Keratinocyte (primary cell): ENCODE measurements around the gene ADGRB3. TPM values are rescaled to one million over a fixed set of nuclear protein-coding genes. Genes with fewer than 3 reads are reported as not detected.

Experiments used
- DNase-seq: peaks from one replicate; pipeline ENCODE4 v3.0.0-alpha.2; 2011; ENCODE audit warnings: low read depth, missing footprints, low spot score
- FAIRE-seq: peaks from 2 replicates; lab custom pipeline; 2011; peaks lifted over from hg19 to GRCh38; lab: Jason Lieb, UNC
- H2AFZ ChIP-seq: 2 replicates; pipeline ENCODE4 v1.6.0; 2012; ENCODE audit warnings: low read length, control low read depth, inconsistent platforms; ENCODE audit not compliant: control insufficient read depth
- H3K27ac ChIP-seq: 2 replicates; pipeline ENCODE4 v1.5.1; 2011; ENCODE audit warnings: low read length; ENCODE audit not compliant: control insufficient read depth, insufficient read depth
- H3K27me3 ChIP-seq: 3 replicates; pipeline ENCODE4 v1.6.0; 2011; ENCODE audit warnings: low read length; ENCODE audit not compliant: control insufficient read depth, insufficient read depth; ENCODE audit errors: extremely low read depth
- H3K36me3 ChIP-seq, 2 experiments: 2 replicates in 1 of 2; 3 replicates in 1 of 2; pipeline ENCODE4 v1.5.1; 2011; ENCODE audit warnings: low read length in 2 of 2, mild to moderate bottlenecking in 1 of 2; ENCODE audit not compliant: control insufficient read depth in 2 of 2, insufficient read depth in 2 of 2; ENCODE audit errors: extremely low read depth in 1 of 2
- H3K4me1 ChIP-seq: 3 replicates; pipeline ENCODE4 v1.5.1; 2011; ENCODE audit warnings: low read length; ENCODE audit not compliant: control insufficient read depth, insufficient read depth; ENCODE audit errors: extremely low read depth
- H3K4me2 ChIP-seq: 3 replicates; pipeline ENCODE4 v1.6.0; 2011; ENCODE audit warnings: low read depth, low read length; ENCODE audit not compliant: control insufficient read depth, insufficient read depth; ENCODE audit errors: extremely low read depth
- H3K4me3 ChIP-seq, 3 experiments: fragments of 200-600 bp in 1 of 3; sonication (generic) in 1 of 3; 2 replicates in 2 of 3; 3 replicates in 1 of 3; pipeline ENCODE4 v1.5.1; 2011 to 2016; ENCODE audit warnings: low read length in 3 of 3, mild to moderate bottlenecking in 3 of 3, control low read depth in 2 of 3, inconsistent platforms in 1 of 3, low read depth in 1 of 3, mixed read lengths in 1 of 3, mixed run types in 1 of 3, moderate library complexity in 1 of 3; ENCODE audit not compliant: control insufficient read depth in 2 of 3, insufficient read depth in 2 of 3; ENCODE audit errors: extremely low read depth in 1 of 3
- H3K79me2 ChIP-seq: 2 replicates; pipeline ENCODE4 v1.6.0; 2012; ENCODE audit warnings: low read length; ENCODE audit not compliant: control insufficient read depth, insufficient read depth
- H3K9ac ChIP-seq: 3 replicates; pipeline ENCODE4 v1.6.0; 2011; ENCODE audit warnings: low read length; ENCODE audit not compliant: control insufficient read depth, insufficient read depth; ENCODE audit errors: extremely low read depth
- H3K9me1 ChIP-seq: 3 replicates; pipeline ENCODE4 v1.6.0; 2011; ENCODE audit warnings: low read length; ENCODE audit not compliant: control insufficient read depth, insufficient read depth; ENCODE audit errors: extremely low read depth
- H3K9me3 ChIP-seq: 2 replicates; pipeline ENCODE4 v1.5.1; 2012; ENCODE audit warnings: low read depth, low read length; ENCODE audit not compliant: control insufficient read depth
- H4K20me1 ChIP-seq: 3 replicates; pipeline ENCODE4 v1.6.0; 2011; ENCODE audit warnings: low read length; ENCODE audit not compliant: control insufficient read depth, insufficient read depth; ENCODE audit errors: extremely low read depth
- EZH2 ChIP-seq: IDR thresholded peaks from one replicate; pipeline ENCODE4 v1.6.1; 2012; ENCODE audit warnings: inconsistent platforms, mild to moderate bottlenecking, low read length, moderate library complexity
- dilution Hi-C: fragments of 300-500 bp; cut with MboI; formaldehyde crosslinking; loops from one replicate; pipeline ENCODE4 v1.7.0; 2020; ENCODE audit warnings: low sequenced_read_pairs; ENCODE audit not compliant: extremely low pct_ligation_motif_present
- polyA plus RNA-seq, 5 experiments: library from polyadenylated mRNA; depleted of rRNA in 3 of 5; stranded (reverse) in 3 of 5; stranded (forward) in 1 of 5; unstranded in 1 of 5; fragments of >200 nt; gene quantifications; 1 replicate in 1 of 5; 2 replicates in 3 of 5; 3 replicates in 1 of 5; pipeline versions ENCODE4 v1.2.1 to v1.2.3, GENCODE V29; 2011 to 2012; ENCODE audit warnings: missing spikeins in 2 of 5, low read depth in 1 of 5, low replicate concordance in 1 of 5
- TF ChIP-seq, protein P1 (sequence below), 3 experiments: IDR thresholded peaks in 1 of 3; conservative IDR thresholded peaks in 1 of 3; optimal IDR thresholded peaks in 1 of 3; 2 replicates in 2 of 3; 3 replicates in 1 of 3; pipeline versions ENCODE3 to v1.5.1; 2011; ENCODE audit warnings: low read length in 3 of 3, mild to moderate bottlenecking in 3 of 3, moderate library complexity in 2 of 3, control low read depth in 1 of 3, inconsistent platforms in 1 of 3; ENCODE audit not compliant: insufficient read depth in 2 of 3; ENCODE audit errors: extremely low read depth in 1 of 3

Gene ADGRB3
- polyA plus RNA-seq, 1 donor (not counting 4 experiments of a cell fraction or from before 2014, with no cell fraction given) = not detected

DNA sequence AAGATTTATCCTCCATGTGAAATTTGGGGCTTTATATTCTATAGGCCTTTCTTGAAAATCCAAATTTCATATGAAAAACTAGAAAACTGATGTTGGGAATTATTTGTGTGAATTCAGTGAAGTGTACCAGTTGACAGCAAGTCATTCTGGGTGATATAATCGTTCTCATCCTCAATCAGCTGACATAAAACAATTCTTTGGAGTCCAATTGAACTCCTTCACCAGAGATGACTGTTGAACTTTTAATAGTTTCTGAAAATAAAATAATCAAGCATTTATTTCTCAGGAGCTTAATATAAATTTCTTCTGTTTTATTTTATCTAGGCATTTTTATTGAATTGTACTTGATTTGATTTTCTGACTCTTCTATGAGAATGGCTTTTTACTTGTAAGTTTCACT is 92.6 kb downstream of the ADGRB3 start:
- TF ChIP-seq, protein P1, sequence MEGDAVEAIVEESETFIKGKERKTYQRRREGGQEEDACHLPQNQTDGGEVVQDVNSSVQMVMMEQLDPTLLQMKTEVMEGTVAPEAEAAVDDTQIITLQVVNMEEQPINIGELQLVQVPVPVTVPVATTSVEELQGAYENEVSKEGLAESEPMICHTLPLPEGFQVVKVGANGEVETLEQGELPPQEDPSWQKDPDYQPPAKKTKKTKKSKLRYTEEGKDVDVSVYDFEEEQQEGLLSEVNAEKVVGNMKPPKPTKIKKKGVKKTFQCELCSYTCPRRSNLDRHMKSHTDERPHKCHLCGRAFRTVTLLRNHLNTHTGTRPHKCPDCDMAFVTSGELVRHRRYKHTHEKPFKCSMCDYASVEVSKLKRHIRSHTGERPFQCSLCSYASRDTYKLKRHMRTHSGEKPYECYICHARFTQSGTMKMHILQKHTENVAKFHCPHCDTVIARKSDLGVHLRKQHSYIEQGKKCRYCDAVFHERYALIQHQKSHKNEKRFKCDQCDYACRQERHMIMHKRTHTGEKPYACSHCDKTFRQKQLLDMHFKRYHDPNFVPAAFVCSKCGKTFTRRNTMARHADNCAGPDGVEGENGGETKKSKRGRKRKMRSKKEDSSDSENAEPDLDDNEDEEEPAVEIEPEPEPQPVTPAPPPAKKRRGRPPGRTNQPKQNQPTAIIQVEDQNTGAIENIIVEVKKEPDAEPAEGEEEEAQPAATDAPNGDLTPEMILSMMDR (optimal IDR thresholded peaks at IDR 0.05 in 1 of 3, IDR thresholded peaks at IDR 0.05 in 1 of 3, conservative IDR thresholded peaks at IDR 0.05 in 1 of 3; ENCODE audit: extremely low read depth in 1 of 3, insufficient read depth in 2 of 3, low read length in 3 of 3) = no peak
- TF ChIP-seq EZH2 = no peak
- Histone ChIP-seq H3K9ac (no peak overlapping the region), H3K27ac (no peak overlapping the region), H3K9me3 (no peaks in the 10 kb centered on the region), H3K36me3 (no peaks in the 10 kb centered on the region), H4K20me1 (no peaks in the 10 kb centered on the region), H3K79me2 (no peaks in the 10 kb centered on the region), H3K27me3 (no peaks in the 10 kb centered on the region), H3K4me1 (no peaks in the 10 kb centered on the region), H3K9me1 (no peaks in the 10 kb centered on the region), H3K4me2 (no peak overlapping the region), H2AFZ (no peak overlapping the region), H3K4me3 (no peak overlapping the region)
- DNase-seq (no peak), FAIRE-seq (no peak)
- dilution Hi-C loops = no loop called here

DNA sequence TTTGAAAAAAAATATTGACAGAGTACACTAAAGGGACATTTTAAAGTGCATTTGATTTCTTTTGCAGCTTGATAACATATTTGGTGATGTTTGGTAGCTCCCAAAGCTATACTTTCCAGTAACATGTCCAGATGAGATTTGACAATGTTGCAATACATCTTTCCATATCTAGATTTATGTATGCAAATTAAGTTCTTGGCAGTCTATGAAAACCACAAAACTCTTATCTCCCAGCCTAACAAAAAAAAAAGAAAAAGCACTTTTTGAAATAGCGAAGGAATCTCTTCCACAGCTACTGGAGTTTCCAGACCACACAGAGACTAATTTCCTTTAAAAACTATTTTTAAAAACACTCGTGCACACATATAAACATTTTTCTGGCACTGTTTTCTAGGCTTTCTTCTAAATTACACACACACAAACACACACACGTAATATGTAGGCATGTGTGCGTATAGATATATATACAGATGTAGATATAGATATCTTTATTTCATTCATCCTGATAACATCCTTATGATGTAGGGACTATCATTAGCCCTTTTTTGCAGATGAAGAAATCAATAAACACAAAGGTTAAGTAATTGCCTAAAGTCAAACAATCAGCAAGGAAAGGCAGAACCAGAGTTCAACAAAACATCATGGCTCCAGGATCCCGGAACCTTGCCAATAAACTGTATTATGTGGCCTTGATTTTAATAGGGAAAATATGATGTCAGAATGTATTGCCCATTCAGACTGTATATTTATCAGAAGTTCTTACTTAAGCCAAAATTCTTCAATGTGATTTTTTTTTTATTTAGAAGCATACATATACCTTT is 93.3 kb downstream of the ADGRB3 start:
- no peaks in the 10 kb centered on the region for H3K9me1 ChIP-seq
- H3K9me3 ChIP-seq = no peaks in the 10 kb centered on the region
- no peaks in the 10 kb centered on the region for H4K20me1 ChIP-seq
- TF ChIP-seq, protein P1 (optimal IDR thresholded peaks at IDR 0.05 in 1 of 3, IDR thresholded peaks at IDR 0.05 in 1 of 3, conservative IDR thresholded peaks at IDR 0.05 in 1 of 3; ENCODE audit: extremely low read depth in 1 of 3, insufficient read depth in 2 of 3, low read length in 3 of 3) = no peak
- TF ChIP-seq EZH2 = no peak
- DNase-seq = no peak
- no peaks in the 10 kb centered on the region for H3K27me3 ChIP-seq
- no peak overlapping the region for H3K4me3 ChIP-seq
- H3K36me3 ChIP-seq = no peaks in the 10 kb centered on the region
- no peak for FAIRE-seq
- no peak overlapping the region for H3K27ac ChIP-seq
- no peak overlapping the region for H3K4me2 ChIP-seq
- H3K4me1 ChIP-seq = no peaks in the 10 kb centered on the region
- no peak overlapping the region for H3K9ac ChIP-seq
- dilution Hi-C loops = no loop called here
- no peaks in the 10 kb centered on the region for H3K79me2 ChIP-seq
- H2AFZ ChIP-seq = no peak overlapping the region
